Measurements from ENCODE around the gene SLC24A2. TPM values are rescaled to one million over a fixed set of nuclear protein-coding genes. Genes with fewer than 3 reads are reported as not detected.

The SLC24A2 gene
- polyA plus RNA-seq, 1 donor (not counting 4 experiments of a cell fraction or from before 2014, with no cell fraction given), result not detected

DNA sequence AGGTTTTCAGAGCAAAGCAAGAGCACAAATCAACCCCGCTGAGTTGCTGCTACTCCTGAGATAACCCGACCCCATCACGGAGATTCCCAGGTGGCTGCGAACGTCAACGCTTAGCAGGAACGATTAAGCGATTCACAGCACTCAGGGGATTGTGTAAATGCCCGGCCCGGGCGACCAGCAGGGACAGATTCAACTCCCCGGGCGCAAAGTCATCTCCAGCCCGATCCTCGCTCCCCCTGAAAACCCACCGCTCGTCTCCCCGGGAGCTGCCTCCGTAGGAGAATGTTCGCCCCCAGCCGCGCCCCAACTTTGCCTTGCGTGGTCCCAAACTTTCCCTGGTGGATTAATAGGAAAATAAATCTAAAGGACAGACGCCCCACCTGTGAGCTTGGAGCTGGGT is 685 bp downstream of the SLC24A2 start:
- no peak for DNase-seq (ENCODE audit: low read depth, low spot score)
- dilution Hi-C loops (cut with MboI; ENCODE audit: extremely low pct_ligation_motif_present, low sequenced_read_pairs), result no loop called here
- no peak for TF ChIP-seq EZH2 (IDR thresholded peaks at IDR 0.05; ENCODE audit: low read length)
- Histone ChIP-seq H4K20me1 (ENCODE audit: control insufficient read depth, extremely low read depth, insufficient read depth, low read length) (no peaks in the 10 kb centered on the region), H3K36me3 (ENCODE audit: control insufficient read depth in 2 of 2, extremely low read depth in 1 of 2, insufficient read depth in 2 of 2, low read length in 2 of 2) (no peaks in the 10 kb centered on the region), H3K4me2 (ENCODE audit: control insufficient read depth, extremely low read depth, insufficient read depth, low read depth, low read length) (no peak overlapping the region), H3K9me3 (ENCODE audit: control insufficient read depth, low read depth, low read length) (no peaks in the 10 kb centered on the region), H3K9ac (ENCODE audit: control insufficient read depth, extremely low read depth, insufficient read depth, low read length) (no peak overlapping the region), H2AFZ (ENCODE audit: control insufficient read depth, low read length) (no peak overlapping the region), H3K27ac (ENCODE audit: control insufficient read depth, insufficient read depth, low read length) (no peak overlapping the region), H3K27me3 (ENCODE audit: control insufficient read depth, extremely low read depth, insufficient read depth, low read length) (peaks cover 23% of the 10 kb centered on the region), H3K4me3 (ENCODE audit: control insufficient read depth in 2 of 3, extremely low read depth in 1 of 3, insufficient read depth in 2 of 3, low read depth in 1 of 3, low read length in 3 of 3) (no peak overlapping the region), H3K79me2 (ENCODE audit: control insufficient read depth, insufficient read depth, low read length) (no peaks in the 10 kb centered on the region), H3K9me1 (ENCODE audit: control insufficient read depth, extremely low read depth, insufficient read depth, low read length) (no peaks in the 10 kb centered on the region), H3K4me1 (ENCODE audit: control insufficient read depth, extremely low read depth, insufficient read depth, low read length) (no peaks in the 10 kb centered on the region)
- no peak for FAIRE-seq

DNA sequence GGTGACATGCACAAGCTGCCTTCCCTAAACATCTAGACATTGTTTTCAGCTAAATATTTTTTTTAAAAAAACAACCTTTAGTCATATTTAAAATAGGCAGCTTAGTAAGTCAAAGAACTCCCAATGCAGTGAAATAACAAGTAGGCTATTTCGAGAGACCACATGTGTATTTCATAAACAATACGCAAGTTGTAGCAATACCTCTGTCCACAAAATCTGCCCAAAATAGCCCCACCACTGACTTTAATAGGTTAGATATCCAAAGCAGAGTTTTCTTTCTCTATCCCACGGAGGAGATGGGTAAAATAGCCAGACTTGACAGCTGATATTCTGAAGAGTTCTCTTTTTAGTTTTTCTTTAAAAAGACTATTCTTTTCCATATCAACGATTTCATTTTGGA is 1.2 kb downstream of the SLC24A2 start:
- H3K27me3 ChIP-seq (ENCODE audit: control insufficient read depth, extremely low read depth, insufficient read depth, low read length), result peaks cover 23% of the 10 kb centered on the region
- no peaks in the 10 kb centered on the region for H3K9me3 ChIP-seq (ENCODE audit: control insufficient read depth, low read depth, low read length)
- H3K4me1 ChIP-seq (ENCODE audit: control insufficient read depth, extremely low read depth, insufficient read depth, low read length), result no peaks in the 10 kb centered on the region
- no peak overlapping the region for H3K4me3 ChIP-seq (ENCODE audit: control insufficient read depth in 2 of 3, extremely low read depth in 1 of 3, insufficient read depth in 2 of 3, low read depth in 1 of 3, low read length in 3 of 3)
- H3K79me2 ChIP-seq (ENCODE audit: control insufficient read depth, insufficient read depth, low read length), result no peaks in the 10 kb centered on the region
- no peak overlapping the region for H3K4me2 ChIP-seq (ENCODE audit: control insufficient read depth, extremely low read depth, insufficient read depth, low read depth, low read length)
- no peak overlapping the region for H3K27ac ChIP-seq (ENCODE audit: control insufficient read depth, insufficient read depth, low read length)
- DNase-seq (ENCODE audit: low read depth, low spot score) (no peak), FAIRE-seq (no peak)
- no peak overlapping the region for H3K9ac ChIP-seq (ENCODE audit: control insufficient read depth, extremely low read depth, insufficient read depth, low read length)
- no peak overlapping the region for H2AFZ ChIP-seq (ENCODE audit: control insufficient read depth, low read length)
- TF ChIP-seq, protein P1, sequence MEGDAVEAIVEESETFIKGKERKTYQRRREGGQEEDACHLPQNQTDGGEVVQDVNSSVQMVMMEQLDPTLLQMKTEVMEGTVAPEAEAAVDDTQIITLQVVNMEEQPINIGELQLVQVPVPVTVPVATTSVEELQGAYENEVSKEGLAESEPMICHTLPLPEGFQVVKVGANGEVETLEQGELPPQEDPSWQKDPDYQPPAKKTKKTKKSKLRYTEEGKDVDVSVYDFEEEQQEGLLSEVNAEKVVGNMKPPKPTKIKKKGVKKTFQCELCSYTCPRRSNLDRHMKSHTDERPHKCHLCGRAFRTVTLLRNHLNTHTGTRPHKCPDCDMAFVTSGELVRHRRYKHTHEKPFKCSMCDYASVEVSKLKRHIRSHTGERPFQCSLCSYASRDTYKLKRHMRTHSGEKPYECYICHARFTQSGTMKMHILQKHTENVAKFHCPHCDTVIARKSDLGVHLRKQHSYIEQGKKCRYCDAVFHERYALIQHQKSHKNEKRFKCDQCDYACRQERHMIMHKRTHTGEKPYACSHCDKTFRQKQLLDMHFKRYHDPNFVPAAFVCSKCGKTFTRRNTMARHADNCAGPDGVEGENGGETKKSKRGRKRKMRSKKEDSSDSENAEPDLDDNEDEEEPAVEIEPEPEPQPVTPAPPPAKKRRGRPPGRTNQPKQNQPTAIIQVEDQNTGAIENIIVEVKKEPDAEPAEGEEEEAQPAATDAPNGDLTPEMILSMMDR (optimal IDR thresholded peaks at IDR 0.05 in 1 of 3, IDR thresholded peaks at IDR 0.05 in 1 of 3, conservative IDR thresholded peaks at IDR 0.05 in 1 of 3; ENCODE audit: extremely low read depth in 1 of 3, insufficient read depth in 2 of 3, low read length in 3 of 3), result no peak
- TF ChIP-seq EZH2 (IDR thresholded peaks at IDR 0.05; ENCODE audit: low read length), result no peak
- H4K20me1 ChIP-seq (ENCODE audit: control insufficient read depth, extremely low read depth, insufficient read depth, low read length), result no peaks in the 10 kb centered on the region
- dilution Hi-C loops (cut with MboI; ENCODE audit: extremely low pct_ligation_motif_present, low sequenced_read_pairs), result no loop called here
- no peaks in the 10 kb centered on the region for H3K36me3 ChIP-seq (ENCODE audit: control insufficient read depth in 2 of 2, extremely low read depth in 1 of 2, insufficient read depth in 2 of 2, low read length in 2 of 2)
- H3K9me1 ChIP-seq (ENCODE audit: control insufficient read depth, extremely low read depth, insufficient read depth, low read length), result no peaks in the 10 kb centered on the region

DNA sequence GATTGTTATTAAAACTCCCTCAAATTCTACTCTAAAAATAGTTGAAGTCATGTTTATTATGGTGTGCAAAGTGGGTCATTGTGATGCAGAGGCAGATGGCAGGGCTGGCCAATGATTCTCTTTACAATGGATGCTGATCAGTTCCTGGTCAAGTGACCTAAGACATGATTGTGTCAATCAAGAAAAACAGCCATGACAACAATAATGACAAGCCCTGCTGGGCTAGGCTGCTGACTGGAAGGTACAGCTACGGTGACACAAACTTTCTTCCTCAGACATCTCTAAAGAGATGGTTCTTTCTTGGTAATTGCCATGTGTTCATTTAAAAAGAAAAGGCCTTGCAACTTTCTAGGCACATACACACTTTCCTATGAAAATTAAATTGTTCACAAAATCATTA is 3.6 kb downstream of the SLC24A2 start:
- H3K4me3 ChIP-seq (ENCODE audit: control insufficient read depth in 2 of 3, extremely low read depth in 1 of 3, insufficient read depth in 2 of 3, low read depth in 1 of 3, low read length in 3 of 3), result no peak overlapping the region
- DNase-seq (ENCODE audit: low read depth, low spot score) (no peak), FAIRE-seq (no peak)
- H3K9ac ChIP-seq (ENCODE audit: control insufficient read depth, extremely low read depth, insufficient read depth, low read length), result no peak overlapping the region
- H2AFZ ChIP-seq (ENCODE audit: control insufficient read depth, low read length), result no peak overlapping the region
- no peaks in the 10 kb centered on the region for H3K36me3 ChIP-seq (ENCODE audit: control insufficient read depth in 2 of 2, extremely low read depth in 1 of 2, insufficient read depth in 2 of 2, low read length in 2 of 2)
- no peaks in the 10 kb centered on the region for H3K79me2 ChIP-seq (ENCODE audit: control insufficient read depth, insufficient read depth, low read length)
- no peak overlapping the region for H3K4me2 ChIP-seq (ENCODE audit: control insufficient read depth, extremely low read depth, insufficient read depth, low read depth, low read length)
- H3K9me3 ChIP-seq (ENCODE audit: control insufficient read depth, low read depth, low read length), result no peaks in the 10 kb centered on the region
- H4K20me1 ChIP-seq (ENCODE audit: control insufficient read depth, extremely low read depth, insufficient read depth, low read length), result no peaks in the 10 kb centered on the region
- H3K27ac ChIP-seq (ENCODE audit: control insufficient read depth, insufficient read depth, low read length), result no peak overlapping the region
- no peak for TF ChIP-seq EZH2 (IDR thresholded peaks at IDR 0.05; ENCODE audit: low read length)
- TF ChIP-seq, protein P1 (optimal IDR thresholded peaks at IDR 0.05 in 1 of 3, IDR thresholded peaks at IDR 0.05 in 1 of 3, conservative IDR thresholded peaks at IDR 0.05 in 1 of 3; ENCODE audit: extremely low read depth in 1 of 3, insufficient read depth in 2 of 3, low read length in 3 of 3), result no peak
- H3K9me1 ChIP-seq (ENCODE audit: control insufficient read depth, extremely low read depth, insufficient read depth, low read length), result no peaks in the 10 kb centered on the region
- no peaks in the 10 kb centered on the region for H3K4me1 ChIP-seq (ENCODE audit: control insufficient read depth, extremely low read depth, insufficient read depth, low read length)
- dilution Hi-C loops (cut with MboI; ENCODE audit: extremely low pct_ligation_motif_present, low sequenced_read_pairs), result no loop called here
- peaks cover 23% of the 10 kb centered on the region for H3K27me3 ChIP-seq (ENCODE audit: control insufficient read depth, extremely low read depth, insufficient read depth, low read length)

All from keratinocyte (primary cell).